HCT116 (cell line): ENCODE measurements around the gene NTRK3. TPM values are rescaled to one million over a fixed set of nuclear protein-coding genes. Genes with fewer than 3 reads are reported as not detected.

ENCODE experiments used
- ATAC-seq: fragments of 200-7000 bp; cut with Tn5 transposase; 2 replicates; pipeline ENCODE4 v1.9.1; 2020; ENCODE audit warnings: mild to moderate bottlenecking, moderate library complexity
- BruUV-seq: library from RNA; stranded (reverse); fragments of 400-500 nt; replicated peaks from 2 replicates; lab custom pipeline; 2021; lab: Mats Ljungman, UMichigan
- CTCF ChIA-PET: fragments of 300-600 bp; sonication (Branson Sonifier 250); formaldehyde crosslinking; loops from one replicate; lab custom pipeline; 2021; ENCODE audit warnings: antibody characterized with exemption; lab: Charles Lee
- POLR2A ChIA-PET: fragments of 300-600, 350-600 bp; sonication (Branson Sonifier 250); formaldehyde crosslinking; loops from one replicate; lab custom pipeline; 2021; ENCODE audit warnings: antibody characterized with exemption; lab: Charles Lee
- RAD21 ChIA-PET, 2 experiments: fragments of 300-600 bp; sonication (Branson Sonifier 250); formaldehyde crosslinking; loops; one replicate each; lab custom pipeline; 2023; ENCODE audit warnings: low total read pairs in 2 of 2; ENCODE audit not compliant: uncharacterized antibody in 2 of 2, unreplicated experiment in 2 of 2, low non-redundant PET in 1 of 2; lab: Charles Lee
- DNase-seq: peaks from one replicate; pipeline ENCODE4 v3.0.0-alpha.2; 2010; ENCODE audit warnings: low read depth, low spot score
- H2AFZ ChIP-seq: fragments of 200-600 bp; shearing (Covaris generic), sonication (generic); 2 replicates; pipeline ENCODE4 v1.6.1; 2017; ENCODE audit warnings: low read depth, mixed run types, mixed read lengths, antibody characterized with exemption, low read length; ENCODE audit not compliant: poor library complexity, severe bottlenecking
- H3K27ac ChIP-seq: 2 replicates; pipeline ENCODE4 v1.5.1; 2012; ENCODE audit warnings: low read depth, low read length
- H3K27me3 ChIP-seq: fragments of 200-600 bp; sonication (generic); 2 replicates; pipeline ENCODE4 v1.6.1; 2016; ENCODE audit warnings: mixed run types, low read length, mixed read lengths; ENCODE audit not compliant: insufficient read depth
- H3K36me3 ChIP-seq, 2 experiments: fragments of 200-500 bp in 1 of 2; fragments of 200-600 bp in 1 of 2; sonication (Bioruptor generic) in 1 of 2; sonication (generic) in 1 of 2; 2 replicates each; pipeline versions ENCODE4 v1.5.1 to v1.6.1; 2014 to 2016; ENCODE audit warnings: low read length in 2 of 2, inconsistent platforms in 1 of 2, mixed read lengths in 1 of 2, mixed run types in 1 of 2; ENCODE audit not compliant: insufficient read depth in 2 of 2, control insufficient read depth in 1 of 2
- H3K4me1 ChIP-seq, 2 experiments: fragments of 200-600 bp in 1 of 2; sonication (generic) in 1 of 2; 2 replicates each; pipeline versions ENCODE4 v1.5.1 to v1.6.1; 2012 to 2017; ENCODE audit warnings: low read length in 2 of 2, inconsistent platforms in 1 of 2, mild to moderate bottlenecking in 1 of 2, mixed read lengths in 1 of 2, mixed run types in 1 of 2, moderate library complexity in 1 of 2; ENCODE audit not compliant: insufficient read depth in 2 of 2, control insufficient read depth in 1 of 2
- H3K4me2 ChIP-seq: fragments of 200-600 bp; sonication (generic); 2 replicates; pipeline ENCODE4 v1.6.1; 2017; ENCODE audit warnings: mixed run types, low read length, mixed read lengths
- H3K4me3 ChIP-seq, 2 experiments: fragments of 200-600 bp in 1 of 2; sonication (generic) in 1 of 2; replicated peaks in 1 of 2; 2 replicates each; pipeline ENCODE4 v1.5.1; 2011 to 2016; ENCODE audit warnings: low read length in 2 of 2, control low read depth in 1 of 2, low read depth in 1 of 2, mild to moderate bottlenecking in 1 of 2, mixed read lengths in 1 of 2, mixed run types in 1 of 2
- H3K79me2 ChIP-seq: fragments of 200-600 bp; sonication (generic); 2 replicates; pipeline ENCODE4 v1.6.1; 2017; ENCODE audit warnings: mild to moderate bottlenecking, mixed run types, low read length, moderate library complexity, mixed read lengths; ENCODE audit not compliant: insufficient read depth
- H3K9ac ChIP-seq: fragments of 200-600 bp; sonication (generic); 2 replicates; pipeline ENCODE4 v1.6.1; 2016; ENCODE audit warnings: low read length, mixed read lengths
- H3K9me2 ChIP-seq: fragments of 200-600 bp; sonication (generic), shearing (Covaris generic); 2 replicates; pipeline ENCODE4 v1.6.1; 2017; ENCODE audit warnings: mixed run types, mild to moderate bottlenecking, moderate library complexity; ENCODE audit not compliant: insufficient read depth
- H3K9me3 ChIP-seq, 2 experiments: fragments of 200-500 bp in 1 of 2; fragments of 200-600 bp in 1 of 2; sonication (Bioruptor generic) in 1 of 2; sonication (generic) in 1 of 2; 2 replicates each; pipeline ENCODE4 v1.6.1; 2014 to 2017; ENCODE audit warnings: low read length in 2 of 2, mixed read lengths in 2 of 2, inconsistent platforms in 1 of 2, low read depth in 1 of 2, mild to moderate bottlenecking in 1 of 2, mixed run types in 1 of 2, moderate library complexity in 1 of 2; ENCODE audit not compliant: control insufficient read depth in 1 of 2, insufficient read depth in 1 of 2
- H4K20me1 ChIP-seq: fragments of 200-600 bp; sonication (generic), shearing (Covaris generic); 2 replicates; pipeline ENCODE4 v1.6.1; 2017; ENCODE audit warnings: mixed run types, mild to moderate bottlenecking, moderate library complexity; ENCODE audit not compliant: insufficient read depth
- EGR1 ChIP-seq: IDR thresholded peaks from 2 replicates; pipeline ENCODE4 v1.6.1; 2012; ENCODE audit warnings: low read depth
- ELF1 ChIP-seq: IDR thresholded peaks from 2 replicates; pipeline ENCODE4 v1.6.1; 2012; ENCODE audit warnings: low read depth, borderline replicate concordance
- EZH2 ChIP-seq: fragments of 200-600 bp; sonication (generic); IDR thresholded peaks from 2 replicates; pipeline ENCODE4 v1.6.1; 2017; ENCODE audit warnings: antibody characterized with exemption, mixed run types
- EZH2phosphoT487 ChIP-seq: fragments of 200-600 bp; IDR thresholded peaks from 2 replicates; pipeline ENCODE4 v1.6.1; 2018; ENCODE audit warnings: antibody characterized with exemption, borderline replicate concordance
- FOSL1 ChIP-seq: IDR thresholded peaks from 2 replicates; pipeline ENCODE4 v1.6.1; 2012; ENCODE audit warnings: low read depth
- JUND ChIP-seq: IDR thresholded peaks from 2 replicates; pipeline ENCODE4 v1.6.1; 2012
- POLR2A ChIP-seq: IDR thresholded peaks from 2 replicates; pipeline ENCODE4 v1.7.0; 2011; ENCODE audit warnings: borderline replicate concordance; ENCODE audit not compliant: insufficient read depth, insufficient read length; ENCODE audit errors: extremely low read depth
- RAD21 ChIP-seq: IDR thresholded peaks from 2 replicates; pipeline ENCODE4 v1.6.1; 2012; ENCODE audit warnings: low read depth, mild to moderate bottlenecking
- REST ChIP-seq: IDR thresholded peaks from 2 replicates; pipeline ENCODE4 v1.6.1; 2012; ENCODE audit warnings: low read depth
- TCF7L2 ChIP-seq: IDR thresholded peaks from 2 replicates; pipeline ENCODE4 v1.7.0; 2011; ENCODE audit warnings: borderline replicate concordance, inconsistent platforms; ENCODE audit not compliant: insufficient read depth, insufficient read length; ENCODE audit errors: extremely low read depth
- YY1 ChIP-seq: IDR thresholded peaks from 2 replicates; pipeline ENCODE4 v1.6.1; 2011; ENCODE audit warnings: low read length, low read depth, moderate library complexity, mild to moderate bottlenecking; ENCODE audit not compliant: insufficient replicate concordance; ENCODE audit errors: extremely low read depth
- ZNF274 ChIP-seq: fragments of 200-500 bp; sonication (Bioruptor generic); IDR thresholded peaks from 2 replicates; pipeline ENCODE4 v1.6.1; 2014; ENCODE audit warnings: mild to moderate bottlenecking, low read depth, low read length, inconsistent platforms
- intact Hi-C: fragments of 100-400 bp; cut with micrococcal nuclease; formaldehyde crosslinking; loops from 2 replicates; pipeline ENCODE4 v1.10.0; 2022
- total RNA-seq: library from RNA; stranded (reverse); gene quantifications from one replicate; pipeline ENCODE4 v1.2.1, GENCODE V29; 2021; ENCODE audit not compliant: unreplicated experiment
- TF ChIP-seq, protein P1 (sequence below): IDR thresholded peaks from 2 replicates; pipeline ENCODE4 v1.6.1; 2012

The NTRK3 gene
- total RNA-seq, 1 experiment from 2014 or later, result not detected

- Histone ChIP-seq H3K27me3 (0 out of 2 replicates have a peak, but pooled peaks cover 2% of the 10 kb centered on the region), H3K9ac (no peak overlapping the region), H3K79me2 (no peaks in the 10 kb centered on the region), H4K20me1 (no peaks in the 10 kb centered on the region), H3K4me3 (no peak overlapping the region), H3K9me3 (no peaks in the 10 kb centered on the region), H2AFZ (no peak overlapping the region), H3K36me3 (no peaks in the 10 kb centered on the region), H3K9me2 (no peaks in the 10 kb centered on the region), H3K4me1 (no peaks in the 10 kb centered on the region), H3K27ac (no peak overlapping the region), H3K4me2 (no peak overlapping the region)
- TF ChIP-seq, protein P1, sequence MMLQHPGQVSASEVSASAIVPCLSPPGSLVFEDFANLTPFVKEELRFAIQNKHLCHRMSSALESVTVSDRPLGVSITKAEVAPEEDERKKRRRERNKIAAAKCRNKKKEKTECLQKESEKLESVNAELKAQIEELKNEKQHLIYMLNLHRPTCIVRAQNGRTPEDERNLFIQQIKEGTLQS, result no peak
- TF ChIP-seq EZH2, result no peak
- TF ChIP-seq ZNF274, result no peak
- TF ChIP-seq EGR1, result no peak
- TF ChIP-seq TCF7L2, result no peak
- TF ChIP-seq FOSL1, result no peak
- TF ChIP-seq EZH2phosphoT487, result no peak
- TF ChIP-seq REST, result no peak
- TF ChIP-seq RAD21, result no peak
- TF ChIP-seq POLR2A, result no peak
- TF ChIP-seq JUND, result no peak
- no peak for TF ChIP-seq YY1
- TF ChIP-seq ELF1, result no peak
- ATAC-seq (no peak), DNase-seq (no peak)
- BruUV-seq, result no TSS peak
- intact Hi-C loops, result no loop called here
- ChIA-PET POLR2A (no interaction called here), RAD21 (no interaction called here), CTCF (no interaction called here)
These were observed 132.3 kb downstream of the NTRK3 start for GRCh38 chr15:88124199-88124598.
